Endothelial cell of umbilical vein (primary cell): ENCODE measurements around the gene TMEM132E. TPM values are rescaled to one million over a fixed set of nuclear protein-coding genes. Genes with fewer than 3 reads are reported as not detected.

ENCODE experiments used
- BruUV-seq: library from RNA; stranded (reverse); fragments of 400-500 nt; replicated peaks from 2 replicates; lab custom pipeline; 2021; lab: Mats Ljungman, UMichigan
- CTCF ChIA-PET: fragments of 300-600, 350-600 bp; sonication (Branson Sonifier 250); formaldehyde crosslinking; loops from one replicate; lab custom pipeline; 2021; ENCODE audit warnings: antibody characterized with exemption, inconsistent platforms; lab: Charles Lee
- POLR2A ChIA-PET: fragments of 300-600, 350-600 bp; sonication (Branson Sonifier 250); formaldehyde crosslinking; loops from one replicate; lab custom pipeline; 2021; ENCODE audit warnings: antibody characterized with exemption, inconsistent platforms; lab: Charles Lee
- DNase-seq: peaks from one replicate; pipeline ENCODE4 v3.0.0-alpha.2; 2011; ENCODE audit warnings: low read depth, low spot score
- FAIRE-seq: peaks from 2 replicates; lab custom pipeline; 2011; peaks lifted over from hg19 to GRCh38; lab: Jason Lieb, UNC
- H2AFZ ChIP-seq: 2 replicates; pipeline ENCODE4 v1.6.0; 2012; ENCODE audit warnings: low read depth, low read length, control low read depth, inconsistent platforms
- H3K27ac ChIP-seq: 2 replicates; pipeline ENCODE4 v1.5.1; 2011; ENCODE audit warnings: low read depth, mild to moderate bottlenecking, control low read depth, low read length, moderate library complexity; ENCODE audit not compliant: insufficient read depth
- H3K27me3 ChIP-seq, 2 experiments: 2 replicates each; pipeline versions ENCODE4 v1.6.0 to v1.6.1; 2011; ENCODE audit warnings: low read length in 2 of 2, mixed read lengths in 1 of 2; ENCODE audit not compliant: control insufficient read depth in 2 of 2, insufficient read depth in 2 of 2
- H3K36me3 ChIP-seq, 2 experiments: 2 replicates in 1 of 2; 3 replicates in 1 of 2; pipeline ENCODE4 v1.5.1; 2011; ENCODE audit warnings: low read length in 2 of 2, mild to moderate bottlenecking in 1 of 2, moderate library complexity in 1 of 2; ENCODE audit not compliant: control insufficient read depth in 2 of 2, insufficient read depth in 2 of 2; ENCODE audit errors: extremely low read depth in 1 of 2
- H3K4me1 ChIP-seq: 3 replicates; pipeline ENCODE4 v1.5.1; 2011; ENCODE audit warnings: mild to moderate bottlenecking, low read length; ENCODE audit not compliant: control insufficient read depth, insufficient read depth; ENCODE audit errors: extremely low read depth
- H3K4me2 ChIP-seq: 2 replicates; pipeline ENCODE4 v1.6.1; 2011; ENCODE audit warnings: low read length, control low read depth, mixed read lengths; ENCODE audit not compliant: insufficient read depth
- H3K4me3 ChIP-seq, 3 experiments: fragments of 200-600 bp in 1 of 3; sonication (generic), shearing (Covaris generic) in 1 of 3; replicated peaks in 1 of 3; 2 replicates each; pipeline ENCODE4 v1.5.1; 2011 to 2016; ENCODE audit warnings: control low read depth in 3 of 3, low read length in 3 of 3, mild to moderate bottlenecking in 2 of 3, inconsistent platforms in 1 of 3, low read depth in 1 of 3, moderate library complexity in 1 of 3; ENCODE audit not compliant: insufficient read depth in 1 of 3
- H3K79me2 ChIP-seq: 2 replicates; pipeline ENCODE4 v1.6.0; 2012; ENCODE audit warnings: low read length, inconsistent platforms; ENCODE audit not compliant: control insufficient read depth, insufficient read depth
- H3K9ac ChIP-seq: replicated peaks from 2 replicates; pipeline ENCODE3; 2011; ENCODE audit warnings: low read length, control low read depth; ENCODE audit not compliant: insufficient read depth; ENCODE audit errors: extremely low read depth
- H3K9me1 ChIP-seq: replicated peaks from 3 replicates; pipeline ENCODE4 v1.6.0; 2011; ENCODE audit warnings: mild to moderate bottlenecking, low read length; ENCODE audit not compliant: control insufficient read depth, insufficient read depth; ENCODE audit errors: extremely low read depth
- H3K9me3 ChIP-seq: replicated peaks from 2 replicates; pipeline ENCODE4 v1.5.1; 2012; ENCODE audit warnings: low read length, inconsistent platforms; ENCODE audit not compliant: control insufficient read depth, insufficient read depth
- H4K20me1 ChIP-seq: replicated peaks from 2 replicates; pipeline ENCODE3; 2011; ENCODE audit warnings: mild to moderate bottlenecking, low read length; ENCODE audit not compliant: control insufficient read depth, insufficient read depth; ENCODE audit errors: extremely low read depth
- EZH2 ChIP-seq: IDR thresholded peaks from 2 replicates; pipeline ENCODE4 v1.6.1; 2012; ENCODE audit warnings: borderline replicate concordance, low read depth, mild to moderate bottlenecking, moderate library complexity, low read length, inconsistent platforms; ENCODE audit not compliant: severe bottlenecking
- FOS ChIP-seq: IDR thresholded peaks from 2 replicates; pipeline ENCODE4 v1.6.1; 2011; ENCODE audit warnings: mild to moderate bottlenecking, low read length, moderate library complexity, borderline replicate concordance; ENCODE audit not compliant: insufficient read depth
- GATA2 ChIP-seq: IDR thresholded peaks from 2 replicates; pipeline ENCODE4 v1.7.0; 2011; ENCODE audit warnings: low read depth, mild to moderate bottlenecking, moderate library complexity, mixed read lengths, low read length; ENCODE audit not compliant: insufficient read length, insufficient read depth
- JUN ChIP-seq: IDR thresholded peaks from 2 replicates; pipeline ENCODE4 v1.6.1; 2011; ENCODE audit warnings: borderline replicate concordance, low read depth; ENCODE audit not compliant: insufficient read length, insufficient read depth
- MYC ChIP-seq: IDR thresholded peaks from one replicate; pipeline ENCODE4 v1.6.1; 2011; ENCODE audit warnings: mild to moderate bottlenecking, low read depth, low read length
- POLR2A ChIP-seq: IDR thresholded peaks from 2 replicates; pipeline ENCODE4 v1.6.1; 2012; ENCODE audit warnings: low read depth, mild to moderate bottlenecking, control low read depth, low read length
- POLR2AphosphoS5 ChIP-seq: IDR thresholded peaks from 2 replicates; pipeline ENCODE4 v1.6.1; 2012; ENCODE audit warnings: low read depth, mild to moderate bottlenecking, control low read depth, low read length, moderate library complexity; ENCODE audit not compliant: insufficient read depth
- dilution Hi-C: fragments of 300-500 bp; cut with MboI; formaldehyde crosslinking; loops from one replicate; pipeline ENCODE4 v1.15.0; 2019; ENCODE audit warnings: low sequenced_read_pairs; ENCODE audit not compliant: extremely low pct_ligation_motif_present
- intact Hi-C: fragments of 100-400 bp; cut with micrococcal nuclease; formaldehyde crosslinking; loops from one replicate; pipeline ENCODE4 v1.10.0; 2022
- polyA plus RNA-seq, 4 experiments: library from polyadenylated mRNA; depleted of rRNA in 3 of 4; stranded (reverse) in 3 of 4; unstranded in 1 of 4; fragments of >200 nt; gene quantifications; 2 replicates each; pipeline versions ENCODE4 v1.2.1 to v1.2.3, GENCODE V29; 2011 to 2012; ENCODE audit warnings: missing spikeins in 1 of 4
- total RNA-seq: library from RNA; stranded (reverse); gene quantifications from 2 replicates; pipeline ENCODE4 v1.2.3, GENCODE V29; 2021
- TF ChIP-seq, protein P1 (sequence below), 2 donors: IDR thresholded peaks; 1 replicate in 1 of 2; 2 replicates in 1 of 2; pipeline ENCODE4 v1.5.1; 2011; ENCODE audit warnings: low read length in 2 of 2, mild to moderate bottlenecking in 2 of 2, moderate library complexity in 2 of 2, control low read depth in 1 of 2, inconsistent platforms in 1 of 2, low read depth in 1 of 2; ENCODE audit not compliant: insufficient read depth in 1 of 2; ENCODE audit errors: extremely low read depth in 1 of 2
- TF ChIP-seq, protein P2 (sequence below): IDR thresholded peaks from 2 replicates; pipeline ENCODE4 v1.6.1; 2011; ENCODE audit not compliant: insufficient read depth, insufficient read length

TMEM132E gene
- total and polyA plus RNA-seq, 2 donors (not counting 3 experiments of a cell fraction or from before 2014, with no cell fraction given): not detected

DNA sequence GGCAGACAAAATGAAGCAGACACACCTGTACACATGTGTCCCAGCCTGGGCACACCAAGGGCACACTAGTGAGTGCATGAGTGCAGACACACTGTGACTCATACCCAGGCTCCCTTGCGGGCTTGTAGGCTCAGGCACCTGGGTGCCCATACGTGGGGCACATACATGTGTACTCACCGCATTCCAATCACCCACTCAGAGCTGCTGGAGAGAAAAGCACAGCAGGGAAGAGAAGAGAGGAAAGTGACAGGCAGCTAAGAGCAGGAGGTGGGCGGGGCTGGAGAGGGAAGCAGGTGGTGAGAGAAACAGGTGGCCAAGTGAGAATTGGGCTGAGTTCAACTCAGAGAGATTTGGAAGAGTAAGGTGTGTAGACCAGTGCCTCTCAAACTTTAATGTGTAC, 54.0 kb downstream of the TMEM132E start:
- Histone ChIP-seq H3K9me3 (no peaks in the 10 kb centered on the region), H3K27ac (no peak overlapping the region), H3K36me3 (no peaks in the 10 kb centered on the region), H3K9ac (no peak overlapping the region), H2AFZ (no peak overlapping the region), H3K27me3 (peaks cover 2 to 9% of the 10 kb centered on the region in 2 experiments), H3K79me2 (no peaks in the 10 kb centered on the region), H3K4me1 (peaks cover 3% of the 10 kb centered on the region), H3K4me3 (no peak overlapping the region), H4K20me1 (no peaks in the 10 kb centered on the region), H3K4me2 (no peak overlapping the region), H3K9me1 (no peaks in the 10 kb centered on the region)
- BruUV-seq: no TSS peak
- dilution Hi-C loops (no loop called here), intact Hi-C loops (no loop called here)
- CTCF ChIA-PET: no interaction called here
- DNase-seq: no peak
- TF ChIP-seq, protein P1, sequence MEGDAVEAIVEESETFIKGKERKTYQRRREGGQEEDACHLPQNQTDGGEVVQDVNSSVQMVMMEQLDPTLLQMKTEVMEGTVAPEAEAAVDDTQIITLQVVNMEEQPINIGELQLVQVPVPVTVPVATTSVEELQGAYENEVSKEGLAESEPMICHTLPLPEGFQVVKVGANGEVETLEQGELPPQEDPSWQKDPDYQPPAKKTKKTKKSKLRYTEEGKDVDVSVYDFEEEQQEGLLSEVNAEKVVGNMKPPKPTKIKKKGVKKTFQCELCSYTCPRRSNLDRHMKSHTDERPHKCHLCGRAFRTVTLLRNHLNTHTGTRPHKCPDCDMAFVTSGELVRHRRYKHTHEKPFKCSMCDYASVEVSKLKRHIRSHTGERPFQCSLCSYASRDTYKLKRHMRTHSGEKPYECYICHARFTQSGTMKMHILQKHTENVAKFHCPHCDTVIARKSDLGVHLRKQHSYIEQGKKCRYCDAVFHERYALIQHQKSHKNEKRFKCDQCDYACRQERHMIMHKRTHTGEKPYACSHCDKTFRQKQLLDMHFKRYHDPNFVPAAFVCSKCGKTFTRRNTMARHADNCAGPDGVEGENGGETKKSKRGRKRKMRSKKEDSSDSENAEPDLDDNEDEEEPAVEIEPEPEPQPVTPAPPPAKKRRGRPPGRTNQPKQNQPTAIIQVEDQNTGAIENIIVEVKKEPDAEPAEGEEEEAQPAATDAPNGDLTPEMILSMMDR (IDR thresholded peaks at IDR 0.05; ENCODE audit: extremely low read depth in 1 of 2, insufficient read depth in 1 of 2, low read depth in 1 of 2, low read length in 2 of 2): no peak
- POLR2A ChIA-PET: no interaction called here
- no peak for FAIRE-seq

DNA sequence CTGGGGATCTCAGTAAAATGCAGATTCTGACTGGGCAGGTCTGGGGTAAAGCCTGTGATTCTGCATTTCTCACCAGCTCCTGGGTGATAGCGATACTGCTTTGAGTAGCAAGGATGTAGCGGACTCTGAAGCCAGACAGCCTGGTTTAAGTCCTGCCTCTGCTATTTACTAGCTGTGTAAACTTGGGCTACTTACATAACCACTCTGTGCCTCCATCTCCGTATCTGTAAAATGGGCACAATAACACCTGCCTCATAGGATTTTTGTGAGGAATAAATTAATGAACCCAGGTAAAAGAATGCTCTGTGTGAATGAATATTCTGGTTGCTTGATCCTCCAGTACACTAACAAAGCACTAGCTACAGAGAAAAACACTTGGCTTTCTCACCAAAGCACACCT, 54.4 kb downstream of the TMEM132E start:
- ChIA-PET POLR2A (no interaction called here), CTCF (no interaction called here)
- Histone ChIP-seq H3K9ac (no peak overlapping the region), H3K79me2 (no peaks in the 10 kb centered on the region), H3K27me3 (peaks cover 2 to 9% of the 10 kb centered on the region in 2 experiments), H3K4me3 (no peak overlapping the region), H3K9me1 (no peaks in the 10 kb centered on the region), H2AFZ (no peak overlapping the region), H3K4me1 (peaks cover 3% of the 10 kb centered on the region), H4K20me1 (no peaks in the 10 kb centered on the region), H3K9me3 (no peaks in the 10 kb centered on the region), H3K4me2 (no peak overlapping the region), H3K27ac (no peak overlapping the region), H3K36me3 (no peaks in the 10 kb centered on the region)
- no peak for FAIRE-seq
- dilution Hi-C loops: no loop called here
- DNase-seq: no peak
- TF ChIP-seq EZH2: no peak
- no peak for TF ChIP-seq FOS
- no peak for TF ChIP-seq MYC
- TF ChIP-seq, protein P2, sequence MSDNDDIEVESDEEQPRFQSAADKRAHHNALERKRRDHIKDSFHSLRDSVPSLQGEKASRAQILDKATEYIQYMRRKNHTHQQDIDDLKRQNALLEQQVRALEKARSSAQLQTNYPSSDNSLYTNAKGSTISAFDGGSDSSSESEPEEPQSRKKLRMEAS: no peak
- TF ChIP-seq POLR2AphosphoS5: no peak
- no peak for TF ChIP-seq JUN
- TF ChIP-seq POLR2A: no peak
- TF ChIP-seq, protein P1 (IDR thresholded peaks at IDR 0.05; ENCODE audit: extremely low read depth in 1 of 2, insufficient read depth in 1 of 2, low read depth in 1 of 2, low read length in 2 of 2): no peak
- TF ChIP-seq GATA2: no peak
- BruUV-seq: no TSS peak
- intact Hi-C loops: no loop called here
